DOHH2 (cell line): ENCODE data around the gene MRPL45.

Source experiments
- CTCF ChIP-seq: fragments of 200-600 bp; sonication (generic); IDR thresholded peaks from one replicate; pipeline ENCODE4 v1.5.1; 2014; ENCODE audit warnings: antibody characterized with exemption, mild to moderate bottlenecking, low read depth, low read length; ENCODE audit not compliant: poor library complexity, severe bottlenecking
- EZH2phosphoT487 ChIP-seq: fragments of 200-600 bp; sonication (generic); IDR thresholded peaks from 2 replicates; pipeline ENCODE4 v1.6.1; 2017; ENCODE audit warnings: borderline replicate concordance, mild to moderate bottlenecking, antibody characterized with exemption, low read length, moderate library complexity, mixed read lengths

GRCh38 chr17:38317081-38317480 lies 20.1 kb downstream of the MRPL45 start:
- TF ChIP-seq CTCF: no peak
- TF ChIP-seq EZH2phosphoT487: no peak
